Measurements from ENCODE around the gene MGAT5.

DNA sequence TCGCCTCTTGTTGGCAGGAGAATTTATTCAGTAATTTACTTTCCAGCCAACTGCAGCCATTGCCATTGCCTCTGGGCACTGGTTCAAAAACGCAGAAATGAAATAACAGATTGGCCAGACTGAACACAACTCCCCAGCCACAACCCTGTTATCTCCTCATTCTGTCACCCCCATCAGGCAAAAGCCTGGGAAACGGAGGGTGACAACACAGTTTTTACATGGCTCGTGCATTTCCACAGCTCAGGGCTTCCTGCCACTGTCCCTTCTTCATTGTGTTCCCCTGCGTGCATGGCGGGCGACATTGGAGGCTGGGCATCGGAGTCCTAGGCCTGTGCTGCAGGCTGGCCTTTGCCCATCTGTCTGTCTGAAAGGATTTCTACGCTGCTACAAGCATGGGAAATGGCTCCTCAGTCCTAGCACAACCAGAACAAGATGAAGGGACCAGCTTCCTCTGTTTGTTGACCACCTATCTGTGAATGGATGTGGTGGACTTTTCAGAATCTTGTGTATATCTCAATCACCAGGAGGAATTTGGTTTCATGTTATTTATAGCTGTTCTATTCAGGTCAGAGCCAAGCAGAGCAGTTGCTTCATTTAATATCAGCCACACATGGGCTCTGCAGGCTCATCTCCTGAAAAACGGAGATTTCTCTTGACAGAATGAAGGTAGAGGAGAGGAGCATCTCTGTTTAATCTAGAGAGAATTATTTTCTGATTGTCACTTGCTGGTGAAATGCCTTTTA, 107.0 kb downstream of the MGAT5 start:
- TF ChIP-seq EZH2 (IDR thresholded peaks at IDR 0.05) (no peak), EZH2phosphoT487 (IDR thresholded peaks at IDR 0.05) (no peak)
- TF ChIP-seq, protein P1, sequence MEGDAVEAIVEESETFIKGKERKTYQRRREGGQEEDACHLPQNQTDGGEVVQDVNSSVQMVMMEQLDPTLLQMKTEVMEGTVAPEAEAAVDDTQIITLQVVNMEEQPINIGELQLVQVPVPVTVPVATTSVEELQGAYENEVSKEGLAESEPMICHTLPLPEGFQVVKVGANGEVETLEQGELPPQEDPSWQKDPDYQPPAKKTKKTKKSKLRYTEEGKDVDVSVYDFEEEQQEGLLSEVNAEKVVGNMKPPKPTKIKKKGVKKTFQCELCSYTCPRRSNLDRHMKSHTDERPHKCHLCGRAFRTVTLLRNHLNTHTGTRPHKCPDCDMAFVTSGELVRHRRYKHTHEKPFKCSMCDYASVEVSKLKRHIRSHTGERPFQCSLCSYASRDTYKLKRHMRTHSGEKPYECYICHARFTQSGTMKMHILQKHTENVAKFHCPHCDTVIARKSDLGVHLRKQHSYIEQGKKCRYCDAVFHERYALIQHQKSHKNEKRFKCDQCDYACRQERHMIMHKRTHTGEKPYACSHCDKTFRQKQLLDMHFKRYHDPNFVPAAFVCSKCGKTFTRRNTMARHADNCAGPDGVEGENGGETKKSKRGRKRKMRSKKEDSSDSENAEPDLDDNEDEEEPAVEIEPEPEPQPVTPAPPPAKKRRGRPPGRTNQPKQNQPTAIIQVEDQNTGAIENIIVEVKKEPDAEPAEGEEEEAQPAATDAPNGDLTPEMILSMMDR (IDR thresholded peaks at IDR 0.05) = no peak
